Measurements from ENCODE around the gene RPAP2. TPM values are rescaled to one million over a fixed set of nuclear protein-coding genes. Genes with fewer than 3 reads are reported as not detected.
"Not testable (repeated sequence)": the region's sequence is repeated elsewhere in the genome, so short reads cannot be mapped to it uniquely, and the experiment has no call there.

The RPAP2 gene
- total and polyA plus RNA-seq, 2 donors (not counting 1 experiment from before 2014, with no cell fraction given), result 5.6 to 13.3 TPM

GRCh38 chr1:92372164-92372563 lies 73.3 kb downstream of the RPAP2 start:
- TF ChIP-seq CTCF (conservative IDR thresholded peaks at IDR 0.05 in 1 of 2, IDR thresholded peaks at IDR 0.05 in 1 of 2; ENCODE audit: low read depth in 1 of 2, low read length in 2 of 2) (no peak), EZH2 (IDR thresholded peaks at IDR 0.05; ENCODE audit: low read length, missing control alignments) (no peak)
- H4K20me1 ChIP-seq (ENCODE audit: control insufficient read depth, extremely low read depth, insufficient read depth, low read length), result no peaks in the 10 kb centered on the region
- no peaks in the 10 kb centered on the region for H3K9me3 ChIP-seq (ENCODE audit: control insufficient read depth, insufficient read depth, low read depth, low read length)
- H3K27me3 ChIP-seq (ENCODE audit: control insufficient read depth, insufficient read depth, low read length), result no peaks in the 10 kb centered on the region
- no peak overlapping the region for H3K4me3 ChIP-seq (replicated peaks in 1 of 4; ENCODE audit: control extremely low read depth in 1 of 4, insufficient read depth in 1 of 4, low read depth in 3 of 4, low read length in 4 of 4)
- H3K4me2 ChIP-seq (ENCODE audit: extremely low read depth, insufficient read depth, low read length), result no peak overlapping the region
- no peak overlapping the region for H3K27ac ChIP-seq (ENCODE audit: insufficient read depth, low read length)
- no peaks in the 10 kb centered on the region for H3K36me3 ChIP-seq (ENCODE audit: control insufficient read depth, insufficient read depth, low read length)
- no peak overlapping the region for H3K9ac ChIP-seq (ENCODE audit: insufficient read depth, low read length)
- DNase-seq (ENCODE audit: low read depth in 2 of 2), result no peak
- H3K79me2 ChIP-seq (ENCODE audit: control insufficient read depth, insufficient read depth, low read length), result no peaks in the 10 kb centered on the region
- H2AFZ ChIP-seq (ENCODE audit: low read length), result no peak overlapping the region
- no peaks in the 10 kb centered on the region for H3K4me1 ChIP-seq (ENCODE audit: control insufficient read depth, extremely low read depth, insufficient read depth, low read length)

- no peak overlapping the region for H2AFZ ChIP-seq (ENCODE audit: low read length)
- no peak overlapping the region for H3K27ac ChIP-seq (ENCODE audit: insufficient read depth, low read length)
- H3K79me2 ChIP-seq (ENCODE audit: control insufficient read depth, insufficient read depth, low read length), result no peaks in the 10 kb centered on the region
- H3K9ac ChIP-seq (ENCODE audit: insufficient read depth, low read length), result no peak overlapping the region
- TF ChIP-seq CTCF (conservative IDR thresholded peaks at IDR 0.05 in 1 of 2, IDR thresholded peaks at IDR 0.05 in 1 of 2; ENCODE audit: low read depth in 1 of 2, low read length in 2 of 2) (no peak), EZH2 (IDR thresholded peaks at IDR 0.05; ENCODE audit: low read length, missing control alignments) (no peak)
- H3K36me3 ChIP-seq (ENCODE audit: control insufficient read depth, insufficient read depth, low read length), result no peaks in the 10 kb centered on the region
- no peaks in the 10 kb centered on the region for H3K9me3 ChIP-seq (ENCODE audit: control insufficient read depth, insufficient read depth, low read depth, low read length)
- H3K27me3 ChIP-seq (ENCODE audit: control insufficient read depth, insufficient read depth, low read length), result no peaks in the 10 kb centered on the region
- no peak for DNase-seq (ENCODE audit: low read depth in 2 of 2)
- no peak overlapping the region for H3K4me2 ChIP-seq (ENCODE audit: extremely low read depth, insufficient read depth, low read length)
- no peaks in the 10 kb centered on the region for H4K20me1 ChIP-seq (ENCODE audit: control insufficient read depth, extremely low read depth, insufficient read depth, low read length)
- H3K4me3 ChIP-seq (replicated peaks in 1 of 4; ENCODE audit: control extremely low read depth in 1 of 4, insufficient read depth in 1 of 4, low read depth in 3 of 4, low read length in 4 of 4), result no peak overlapping the region
- no peaks in the 10 kb centered on the region for H3K4me1 ChIP-seq (ENCODE audit: control insufficient read depth, extremely low read depth, insufficient read depth, low read length)
Measured at GRCh38 chr1:92374223-92374622, 75.4 kb downstream of the RPAP2 start.

- Histone ChIP-seq H3K9ac (ENCODE audit: insufficient read depth, low read length) (no peak overlapping the region), H3K4me3 (replicated peaks in 1 of 4; ENCODE audit: control extremely low read depth in 1 of 4, insufficient read depth in 1 of 4, low read depth in 3 of 4, low read length in 4 of 4) (no peak overlapping the region), H3K9me3 (ENCODE audit: control insufficient read depth, insufficient read depth, low read depth, low read length) (no peaks in the 10 kb centered on the region), H2AFZ (ENCODE audit: low read length) (no peak overlapping the region), H3K4me1 (ENCODE audit: control insufficient read depth, extremely low read depth, insufficient read depth, low read length) (no peaks in the 10 kb centered on the region), H3K27me3 (ENCODE audit: control insufficient read depth, insufficient read depth, low read length) (no peaks in the 10 kb centered on the region), H3K4me2 (ENCODE audit: extremely low read depth, insufficient read depth, low read length) (no peak overlapping the region), H3K27ac (ENCODE audit: insufficient read depth, low read length) (no peak overlapping the region), H3K79me2 (ENCODE audit: control insufficient read depth, insufficient read depth, low read length) (no peaks in the 10 kb centered on the region), H3K36me3 (ENCODE audit: control insufficient read depth, insufficient read depth, low read length) (no peaks in the 10 kb centered on the region), H4K20me1 (ENCODE audit: control insufficient read depth, extremely low read depth, insufficient read depth, low read length) (no peaks in the 10 kb centered on the region)
- DNase-seq (ENCODE audit: low read depth in 2 of 2), result no peak
- TF ChIP-seq EZH2 (IDR thresholded peaks at IDR 0.05; ENCODE audit: low read length, missing control alignments), result no peak
- TF ChIP-seq CTCF (conservative IDR thresholded peaks at IDR 0.05 in 1 of 2, IDR thresholded peaks at IDR 0.05 in 1 of 2; ENCODE audit: low read depth in 1 of 2, low read length in 2 of 2), result no peak
Measured at GRCh38 chr1:92376345-92376744, 77.5 kb downstream of the RPAP2 start.

- H3K4me2 ChIP-seq (ENCODE audit: extremely low read depth, insufficient read depth, low read length); H3K36me3 ChIP-seq (ENCODE audit: control insufficient read depth, insufficient read depth, low read length); H3K4me3 ChIP-seq (replicated peaks in 1 of 4; ENCODE audit: control extremely low read depth in 1 of 4, insufficient read depth in 1 of 4, low read depth in 3 of 4, low read length in 4 of 4); H3K9ac ChIP-seq (ENCODE audit: insufficient read depth, low read length); H4K20me1 ChIP-seq (ENCODE audit: control insufficient read depth, extremely low read depth, insufficient read depth, low read length); H3K27me3 ChIP-seq (ENCODE audit: control insufficient read depth, insufficient read depth, low read length); H2AFZ ChIP-seq (ENCODE audit: low read length); H3K4me1 ChIP-seq (ENCODE audit: control insufficient read depth, extremely low read depth, insufficient read depth, low read length); H3K27ac ChIP-seq (ENCODE audit: insufficient read depth, low read length); DNase-seq (ENCODE audit: low read depth in 2 of 2); H3K79me2 ChIP-seq (ENCODE audit: control insufficient read depth, insufficient read depth, low read length); H3K9me3 ChIP-seq (ENCODE audit: control insufficient read depth, insufficient read depth, low read depth, low read length): not testable (repeated sequence)
Measured at GRCh38 chr1:92377991-92378390, 79.1 kb downstream of the RPAP2 start.
